G401.6 (cell line): Measurements from ENCODE around the gene NET1.
"Not testable (repeated sequence)": the region's sequence is repeated elsewhere in the genome, so short reads cannot be mapped to it uniquely, and the experiment has no call there.

Source experiments
- FAIRE-seq: peaks from 2 replicates; lab custom pipeline; 2012; peaks lifted over from hg19 to GRCh38; lab: Jason Lieb, UNC

Gene NET1

GRCh38 chr10:5465976-5466450, 53.7 kb downstream of the NET1 start:
- no peak for FAIRE-seq

- no peak for FAIRE-seq
Observed at GRCh38 chr10:5466451-5467206, 54.3 kb downstream of the NET1 start.

- FAIRE-seq: no peak
Observed at GRCh38 chr10:5467207-5467535, 54.8 kb downstream of the NET1 start.

GRCh38 chr10:5467634-5468255, 55.4 kb downstream of the NET1 start:
- FAIRE-seq: no peak

GRCh38 chr10:5468262-5469106, 56.1 kb downstream of the NET1 start:
- no peak for FAIRE-seq

- FAIRE-seq: no peak
Observed at GRCh38 chr10:5469353-5470061, 57.1 kb downstream of the NET1 start.

- FAIRE-seq: no peak
Observed at GRCh38 chr10:5470062-5470751, 57.9 kb downstream of the NET1 start.

GRCh38 chr10:5474642-5475041, 62.3 kb downstream of the NET1 start:
- FAIRE-seq: not testable (repeated sequence)

- FAIRE-seq: not testable (repeated sequence)
Observed at GRCh38 chr10:5475088-5475487, 62.7 kb downstream of the NET1 start.

- not testable (repeated sequence) for FAIRE-seq
Observed at GRCh38 chr10:5475974-5476807, 63.8 kb downstream of the NET1 start.

- no peak for FAIRE-seq
Observed at GRCh38 chr10:5476918-5477525, 64.7 kb downstream of the NET1 start.

GRCh38 chr10:5477948-5478693, 65.8 kb downstream of the NET1 start:
- no peak for FAIRE-seq

GRCh38 chr10:5478694-5479305, 66.4 kb downstream of the NET1 start:
- no peak for FAIRE-seq

- no peak for FAIRE-seq
Observed at GRCh38 chr10:5479481-5480161, 67.3 kb downstream of the NET1 start.

GRCh38 chr10:5480162-5480941, 68.0 kb downstream of the NET1 start:
- no peak for FAIRE-seq

GRCh38 chr10:5481121-5481520, 68.8 kb downstream of the NET1 start:
- FAIRE-seq: no peak

GRCh38 chr10:5482016-5482415, 69.7 kb downstream of the NET1 start:
- no peak for FAIRE-seq

- FAIRE-seq: no peak
Observed at GRCh38 chr10:5484205-5484604, 71.8 kb downstream of the NET1 start.
